ENCODE results near the gene MEF2C. TPM values are rescaled to one million over a fixed set of nuclear protein-coding genes. Genes with fewer than 3 reads are reported as not detected.

MEF2C gene
- total RNA-seq, 2 experiments from 2014 or later, result 0.13 to 0.53 TPM

DNA sequence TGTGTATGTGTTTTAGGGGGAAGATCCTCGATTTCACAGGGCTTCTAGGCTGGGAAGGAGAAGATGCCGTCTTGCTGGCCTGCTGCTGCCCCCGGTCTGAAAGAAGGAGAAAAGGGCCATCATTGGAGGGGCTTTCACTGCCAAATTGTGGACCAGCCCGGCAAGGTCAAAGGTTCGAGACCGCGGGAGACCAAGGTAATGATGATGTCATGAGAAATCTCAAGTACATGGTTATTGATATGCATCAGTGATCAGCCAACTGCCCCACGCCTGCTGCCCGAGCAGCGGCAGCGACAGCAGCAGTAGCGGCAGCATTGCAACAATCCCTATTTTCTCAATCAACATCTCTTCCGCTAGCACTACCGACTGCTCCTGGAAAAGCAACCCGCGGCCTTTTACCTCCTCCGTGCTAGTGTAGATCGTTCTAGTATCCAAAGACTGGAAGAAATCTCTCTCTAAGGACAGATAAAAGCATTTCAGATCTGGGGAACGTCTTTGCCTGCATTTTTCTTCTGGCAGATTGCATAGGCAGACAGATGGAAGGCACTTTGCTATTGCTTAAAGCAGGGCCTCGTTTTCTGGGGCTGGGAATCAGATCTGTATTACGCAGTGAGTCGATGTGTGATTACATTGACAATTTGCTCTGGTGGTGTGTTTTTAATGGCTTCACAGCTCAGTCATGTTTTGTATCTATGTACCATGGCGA lies 215.3 kb downstream of the MEF2C start:
- no peaks in the 10 kb centered on the region for H3K9me3 Mint-ChIP-seq (ENCODE audit: insufficient read depth)
- DNase-seq, result no peak
- ATAC-seq, result no peak
- peaks cover 87% of the 10 kb centered on the region for H3K27me3 Mint-ChIP-seq (ENCODE audit: low read depth)
- H3K4me1 Mint-ChIP-seq (ENCODE audit: low read depth), result peaks cover 33% of the 10 kb centered on the region
- CTCF ChIA-PET, result interaction anchor here (0.7 to 3.1 kb wide), 5 partner anchors 14 to 29 kb away, joined by 3 to 25 read pairs (median 6); no protein-coding TSS in a partner anchor
- H3K4me3 Mint-ChIP-seq, result peak overlapping the region; percentile 79
- no peak overlapping the region for H3K27ac Mint-ChIP-seq
- POLR2A ChIA-PET, result no interaction called here
- peaks cover 3% of the 10 kb centered on the region for H3K36me3 Mint-ChIP-seq (ENCODE audit: low read depth)

All from activated CD8-positive, alpha-beta T cell treated with anti-CD3 and anti-CD28 coated beads, Interleukin-2, amount 10 ng/mL, durations not matched to agents 7 days and 5 days (primary cell).